Ectodermal cell (in vitro differentiated cells): ENCODE data around the gene ETFB.
A peak's percentile ranks its signal among the peaks of the same experiment; 100 is the strongest.

Experiments used
- H3K27ac ChIP-seq: 2 replicates; pipeline ENCODE4 v1.7.0; 2013; ENCODE audit warnings: mild to moderate bottlenecking, low read depth, low read length; ENCODE audit not compliant: insufficient read depth, poor library complexity, severe bottlenecking
- H3K27me3 ChIP-seq: 2 replicates; pipeline ENCODE4 v1.7.0; 2013; ENCODE audit warnings: mild to moderate bottlenecking, low read length; ENCODE audit not compliant: insufficient read depth, control insufficient read depth, poor library complexity, severe bottlenecking
- H3K36me3 ChIP-seq: one replicate; pipeline ENCODE4 v1.7.0; 2013; ENCODE audit warnings: low read length; ENCODE audit not compliant: control insufficient read depth, insufficient read depth
- H3K4me1 ChIP-seq: one replicate; pipeline ENCODE4 v1.7.0; 2013; ENCODE audit warnings: low read length; ENCODE audit not compliant: control insufficient read depth, insufficient read depth
- H3K4me3 ChIP-seq: 2 replicates; pipeline ENCODE4 v1.7.0; 2013; ENCODE audit warnings: low read depth, low read length, control low read depth; ENCODE audit not compliant: insufficient read depth
- H3K9me3 ChIP-seq: 2 replicates; pipeline ENCODE4 v1.7.0; 2013; ENCODE audit warnings: mild to moderate bottlenecking, low read length, moderate library complexity; ENCODE audit not compliant: control insufficient read depth
- WGBS, 2 experiments: methylation state at CpG; one replicate each; pipeline ENCODE4 v1.1.7; 2013; ENCODE audit warnings: missing lambda C conversion rate in 2 of 2; 5-methylcytosine and 5-hydroxymethylcytosine counted together

Gene ETFB

GRCh38 chr19:51351266-51351990 lies 14.8 kb downstream of the ETFB start:
- H3K27ac ChIP-seq: no peak overlapping the region
- no peaks in the 10 kb centered on the region for H3K27me3 ChIP-seq
- no peaks in the 10 kb centered on the region for H3K9me3 ChIP-seq
- peaks cover 12% of the 10 kb centered on the region for H3K4me1 ChIP-seq
- no peaks in the 10 kb centered on the region for H3K36me3 ChIP-seq
- 93 to 95% methylated on average over 11 of the region's 11 CpGs for WGBS, 2 experiments
- H3K4me3 ChIP-seq: no peak overlapping the region

GRCh38 chr19:51347209-51347928 lies 18.8 kb downstream of the ETFB start:
- Histone ChIP-seq H3K27me3 (peaks cover under 1% of the 10 kb centered on the region), H3K4me1 (no peaks in the 10 kb centered on the region), H3K4me3 (no peak overlapping the region), H3K36me3 (no peaks in the 10 kb centered on the region), H3K9me3 (no peaks in the 10 kb centered on the region), H3K27ac (no peak overlapping the region)
- 84 to 86% methylated on average over 10 of the region's 10 CpGs for WGBS, 2 experiments

GRCh38 chr19:51346742-51347141 lies 19.4 kb downstream of the ETFB start:
- H3K4me1 ChIP-seq: no peaks in the 10 kb centered on the region
- WGBS, 2 experiments: 86% methylated on average over 17 of the region's 17 CpGs
- H3K36me3 ChIP-seq: no peaks in the 10 kb centered on the region
- no peaks in the 10 kb centered on the region for H3K9me3 ChIP-seq
- H3K27ac ChIP-seq: no peak overlapping the region
- H3K27me3 ChIP-seq: peaks cover 7% of the 10 kb centered on the region
- no peak overlapping the region for H3K4me3 ChIP-seq

- Histone ChIP-seq H3K4me3 (no peak overlapping the region), H3K27ac (no peak overlapping the region), H3K36me3 (no peaks in the 10 kb centered on the region), H3K27me3 (peaks cover 23% of the 10 kb centered on the region), H3K4me1 (no peaks in the 10 kb centered on the region), H3K9me3 (no peaks in the 10 kb centered on the region)
- WGBS, 2 experiments: 96% methylated on average over 9 of the region's 9 CpGs
Observed at GRCh38 chr19:51345076-51345620, 21.0 kb downstream of the ETFB start.

GRCh38 chr19:51342631-51343569 lies 23.3 kb downstream of the ETFB start:
- WGBS, 2 experiments: 68 to 75% methylated on average over 9 of the region's 9 CpGs
- H3K36me3 ChIP-seq: no peaks in the 10 kb centered on the region
- peaks cover 24% of the 10 kb centered on the region for H3K27me3 ChIP-seq
- no peaks in the 10 kb centered on the region for H3K9me3 ChIP-seq
- H3K27ac ChIP-seq: no peak overlapping the region
- H3K4me1 ChIP-seq: no peaks in the 10 kb centered on the region
- H3K4me3 ChIP-seq: no peak overlapping the region

- no peak within 1 kb of the TSS for H3K4me3 ChIP-seq
- H3K4me1 ChIP-seq: no peaks in the 10 kb centered on the region
- H3K36me3 ChIP-seq: no peaks in the 10 kb centered on the region
- no peaks in the 10 kb centered on the region for H3K9me3 ChIP-seq
- H3K27me3 ChIP-seq: peaks cover 24% of the 10 kb centered on the region
- H3K27ac ChIP-seq: no peak within 1 kb of the TSS
- 75 to 80% methylated on average over 3 of the region's 3 CpGs for WGBS, 2 experiments
Observed at GRCh38 chr19:51341976-51342580, 24.1 kb downstream of the ETFB start, which contains the start of gene VSIG10L. Gene VSIG10L, minus strand, starts transcription at chr19:51342139. Its CDS starts 15 bp downstream, at chr19:51342124.

GRCh38 chr19:51341066-51341465 lies 25.1 kb downstream of the ETFB start:
- WGBS, 2 experiments: 94 to 95% methylated on average over 18 of the region's 18 CpGs
- no peaks in the 10 kb centered on the region for H3K4me1 ChIP-seq
- H3K9me3 ChIP-seq: no peaks in the 10 kb centered on the region
- H3K36me3 ChIP-seq: no peaks in the 10 kb centered on the region
- no peak overlapping the region for H3K27ac ChIP-seq
- H3K27me3 ChIP-seq: peaks cover 24% of the 10 kb centered on the region
- H3K4me3 ChIP-seq: no peak overlapping the region

GRCh38 chr19:51339687-51340656 lies 26.2 kb downstream of the ETFB start:
- peak overlapping the region; percentile 60 for H3K4me3 ChIP-seq
- no peaks in the 10 kb centered on the region for H3K36me3 ChIP-seq
- H3K27me3 ChIP-seq: peaks cover 24% of the 10 kb centered on the region
- H3K4me1 ChIP-seq: no peaks in the 10 kb centered on the region
- peak overlapping the region; percentile 67 for H3K27ac ChIP-seq
- no peaks in the 10 kb centered on the region for H3K9me3 ChIP-seq
- WGBS, 2 experiments: 1% methylated on average over 107 of the region's 107 CpGs

GRCh38 chr19:51339313-51339686 lies 26.9 kb downstream of the ETFB start:
- H3K36me3 ChIP-seq: no peaks in the 10 kb centered on the region
- no peaks in the 10 kb centered on the region for H3K9me3 ChIP-seq
- H3K4me1 ChIP-seq: no peaks in the 10 kb centered on the region
- WGBS, 2 experiments: 0% methylated on average over 10 of the region's 10 CpGs
- H3K27me3 ChIP-seq: peaks cover 24% of the 10 kb centered on the region
- peak overlapping the region; percentile 60 for H3K4me3 ChIP-seq
- peak overlapping the region; percentile 67 for H3K27ac ChIP-seq
